NCI-H1694 (cell line): ENCODE data around the gene HOXB4.

Source experiments
- DNase-seq: peaks from one replicate; lab custom pipeline; 2025; lab: John Stamatoyannopoulos, UW

HOXB4 gene

GRCh38 chr17:48615047-48615962, 37.2 kb upstream of the HOXB4 start, which contains the start of gene HOXB8:
HOXB8 (minus strand) TSS chr17:48615292; CDS start chr17:48614704, 588 bp downstream.
- no peak for DNase-seq

DNA sequence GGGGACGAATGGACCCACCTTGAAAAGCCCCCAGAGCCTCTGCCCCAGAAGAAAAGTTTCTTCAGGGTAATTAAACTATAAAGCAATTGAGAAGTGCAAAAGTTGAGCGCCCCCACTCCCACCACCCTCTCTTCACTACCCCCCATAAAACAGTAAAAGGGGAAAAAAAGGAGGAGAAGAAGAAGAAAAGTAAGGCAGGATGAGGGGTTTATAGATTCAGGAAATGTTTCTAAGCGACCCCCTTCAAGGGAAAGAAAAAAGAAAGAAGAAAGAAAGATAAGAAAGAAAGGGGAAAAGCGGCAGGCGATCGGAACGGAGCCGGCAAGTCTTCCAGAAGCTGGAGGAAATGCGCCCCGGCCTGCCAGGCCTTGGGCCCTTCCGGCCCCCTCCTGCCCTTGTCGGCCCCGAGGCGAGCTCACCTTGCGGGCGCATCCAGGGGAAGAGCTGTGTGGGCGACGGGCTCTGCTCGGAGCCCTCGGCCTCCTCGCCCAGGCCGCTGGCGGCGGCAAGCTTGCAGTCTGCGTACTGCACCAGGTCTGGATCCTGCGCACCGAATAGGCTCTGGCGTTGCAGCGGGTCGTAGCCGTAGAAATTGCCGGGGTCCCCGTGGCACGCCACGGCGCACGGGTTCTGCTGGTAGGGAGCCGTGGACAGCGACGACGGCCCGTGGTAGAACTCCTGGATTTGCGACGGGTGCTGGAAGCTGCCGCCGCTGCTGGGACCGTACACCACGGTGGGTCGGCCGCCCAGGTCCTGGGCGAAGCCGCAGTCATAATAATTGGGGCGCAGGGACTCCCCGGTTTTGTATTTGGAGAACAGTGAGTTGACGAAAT, 35.9 kb upstream of the HOXB4 start:
- DNase-seq, result no peak

DNA sequence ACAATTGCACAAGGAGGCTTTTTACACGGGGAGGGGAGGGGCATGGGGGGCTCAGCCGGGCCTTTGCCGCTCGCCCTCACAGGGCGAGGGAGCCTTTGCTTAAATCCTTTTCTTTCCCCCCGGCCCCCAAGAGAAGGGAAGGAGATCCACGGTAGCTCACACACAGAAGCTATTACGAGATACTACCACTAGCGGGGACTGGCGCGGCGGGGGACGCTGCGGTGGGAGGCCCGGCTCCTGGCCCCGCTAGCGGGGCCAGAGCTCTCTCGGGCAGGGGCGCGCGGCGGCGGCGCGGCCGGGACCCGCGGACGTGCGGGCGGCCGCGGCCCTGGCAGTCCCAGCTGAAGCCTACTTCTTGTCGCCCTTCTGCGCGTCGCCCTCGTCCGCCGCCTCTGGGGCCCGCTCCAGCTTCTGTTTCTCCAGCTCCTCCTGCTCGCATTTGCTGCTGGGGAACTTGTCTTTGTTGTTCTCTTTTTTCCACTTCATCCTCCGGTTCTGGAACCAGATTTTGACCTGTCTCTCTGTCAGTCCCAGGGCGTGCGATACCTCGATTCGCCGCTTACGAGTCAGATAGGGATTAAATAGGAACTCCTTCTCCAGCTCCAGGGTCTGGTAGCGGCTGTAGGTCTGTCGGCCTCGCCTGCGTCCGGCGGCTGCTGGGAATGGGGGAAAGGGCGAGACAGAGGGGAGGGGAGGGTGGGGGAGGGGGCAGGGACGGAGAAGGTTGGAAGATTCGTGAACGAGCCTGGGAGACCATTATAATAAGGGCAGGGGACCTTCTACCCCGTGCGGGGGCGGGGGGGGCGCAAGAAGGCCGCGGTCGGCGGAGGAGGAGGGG, 34.9 kb upstream of the HOXB4 start:
- DNase-seq, result peak; percentile 30

GRCh38 chr17:48612456-48612853, 34.3 kb upstream of the HOXB4 start:
- DNase-seq, result no peak

GRCh38 chr17:48611681-48612455, 33.7 kb upstream of the HOXB4 start:
- peak; percentile 41 for DNase-seq

- DNase-seq, result no peak
Observed at GRCh38 chr17:48611213-48611612, 33.1 kb upstream of the HOXB4 start.

- DNase-seq, result peak; percentile 35
Observed at GRCh38 chr17:48610282-48611211, 32.4 kb upstream of the HOXB4 start, which contains the start of gene HOXB7. HOXB7 (minus strand) TSS chr17:48611017; CDS start chr17:48610918, 99 bp downstream.

- DNase-seq, result no peak
Observed at GRCh38 chr17:48609759-48610281, 31.7 kb upstream of the HOXB4 start.

- DNase-seq, result no peak
Observed at GRCh38 chr17:48609033-48609432, 30.9 kb upstream of the HOXB4 start.

DNA sequence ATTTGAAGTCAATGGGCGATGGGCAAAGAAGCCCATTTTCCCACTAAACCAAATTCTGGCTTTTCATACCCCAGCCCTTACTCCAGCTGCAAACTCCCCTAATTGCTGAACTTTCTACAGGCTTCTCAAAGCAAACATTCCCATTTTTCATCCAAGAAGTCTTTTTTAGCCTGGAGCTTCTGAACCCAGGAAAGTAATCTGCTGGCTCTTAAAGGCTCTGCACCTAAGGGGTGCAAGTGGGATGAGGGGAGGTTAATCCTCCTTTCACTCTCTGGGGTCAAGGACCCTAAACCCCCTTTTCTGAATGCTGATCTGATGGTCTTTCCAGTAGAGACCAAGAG, 30.3 kb upstream of the HOXB4 start:
- DNase-seq, result no peak

GRCh38 chr17:48606892-48607614, 28.9 kb upstream of the HOXB4 start:
- no peak for DNase-seq

DNA sequence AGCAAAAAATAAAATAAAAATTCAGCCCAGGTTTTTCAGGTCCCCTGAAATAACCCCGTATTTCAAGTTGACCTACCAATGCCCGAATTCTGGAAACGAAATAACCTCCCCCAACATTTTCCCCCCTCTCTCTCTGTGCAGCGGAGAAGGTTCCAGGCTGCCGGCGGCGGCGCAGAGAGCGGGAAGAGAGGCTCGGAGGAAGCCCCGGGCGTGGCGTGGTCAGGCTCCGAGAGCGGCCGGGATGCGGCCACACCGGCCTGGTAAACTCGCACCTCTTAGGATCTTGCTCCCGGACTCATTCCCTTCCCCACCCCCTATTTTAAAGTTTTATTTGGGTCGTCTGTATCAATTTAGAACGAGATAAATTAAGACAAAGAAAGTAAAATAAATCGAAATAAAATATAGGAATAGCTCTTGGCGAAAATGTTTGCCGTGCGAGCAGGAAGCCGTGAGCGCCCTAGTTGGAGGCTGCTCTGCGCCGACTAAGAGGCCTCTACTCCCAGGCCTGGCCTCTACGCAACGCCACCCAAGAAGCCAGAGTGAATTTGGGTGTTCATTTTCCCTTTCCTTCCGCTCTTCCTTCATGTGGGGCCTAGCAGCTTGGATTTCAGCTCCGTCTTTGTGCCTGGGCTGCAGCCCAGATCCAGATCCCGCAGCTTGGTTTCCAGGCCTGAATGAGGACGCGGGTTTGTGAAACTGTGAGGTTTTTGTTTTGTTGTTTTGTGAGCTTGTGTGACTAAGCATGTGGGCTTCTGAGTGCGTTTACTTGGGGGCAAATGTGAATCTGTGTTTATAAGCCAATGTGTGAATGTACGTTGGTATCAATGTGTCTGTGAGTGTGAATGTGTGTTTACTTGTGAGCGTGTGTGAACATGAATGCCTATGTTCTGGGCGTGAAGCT, 28.1 kb upstream of the HOXB4 start:
- no peak for DNase-seq

DNA sequence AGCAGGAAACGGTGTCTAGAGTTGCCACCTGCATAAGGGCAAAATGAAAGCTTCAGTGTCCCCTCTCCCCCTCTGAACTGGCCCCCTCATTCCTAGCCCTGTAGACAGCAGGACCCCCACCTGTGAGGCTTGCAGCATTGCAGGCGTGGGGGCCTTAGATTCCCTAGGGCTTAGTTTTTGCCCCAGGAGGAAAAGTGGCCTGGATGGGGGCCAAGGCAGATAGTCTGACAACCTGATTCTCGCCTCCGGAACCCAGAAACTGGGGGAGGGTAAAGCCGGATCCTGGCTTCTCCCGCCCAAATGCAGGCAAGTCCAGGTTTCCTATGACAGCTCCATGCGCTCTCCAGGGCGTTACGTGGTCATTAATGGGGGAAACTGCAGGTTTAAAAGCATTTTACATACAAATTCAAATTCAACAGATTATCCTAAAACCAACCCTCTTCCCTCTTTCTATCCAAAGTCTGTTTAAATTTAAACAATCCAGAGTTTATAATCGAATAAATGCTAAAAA, 27.3 kb upstream of the HOXB4 start:
- no peak for DNase-seq

GRCh38 chr17:48604770-48605329, 26.7 kb upstream of the HOXB4 start, which contains the start of gene HOXB6:
HOXB6 (minus strand) TSS chr17:48604986; CDS start chr17:48598150, 6,836 bp downstream.
- DNase-seq, result no peak

DNA sequence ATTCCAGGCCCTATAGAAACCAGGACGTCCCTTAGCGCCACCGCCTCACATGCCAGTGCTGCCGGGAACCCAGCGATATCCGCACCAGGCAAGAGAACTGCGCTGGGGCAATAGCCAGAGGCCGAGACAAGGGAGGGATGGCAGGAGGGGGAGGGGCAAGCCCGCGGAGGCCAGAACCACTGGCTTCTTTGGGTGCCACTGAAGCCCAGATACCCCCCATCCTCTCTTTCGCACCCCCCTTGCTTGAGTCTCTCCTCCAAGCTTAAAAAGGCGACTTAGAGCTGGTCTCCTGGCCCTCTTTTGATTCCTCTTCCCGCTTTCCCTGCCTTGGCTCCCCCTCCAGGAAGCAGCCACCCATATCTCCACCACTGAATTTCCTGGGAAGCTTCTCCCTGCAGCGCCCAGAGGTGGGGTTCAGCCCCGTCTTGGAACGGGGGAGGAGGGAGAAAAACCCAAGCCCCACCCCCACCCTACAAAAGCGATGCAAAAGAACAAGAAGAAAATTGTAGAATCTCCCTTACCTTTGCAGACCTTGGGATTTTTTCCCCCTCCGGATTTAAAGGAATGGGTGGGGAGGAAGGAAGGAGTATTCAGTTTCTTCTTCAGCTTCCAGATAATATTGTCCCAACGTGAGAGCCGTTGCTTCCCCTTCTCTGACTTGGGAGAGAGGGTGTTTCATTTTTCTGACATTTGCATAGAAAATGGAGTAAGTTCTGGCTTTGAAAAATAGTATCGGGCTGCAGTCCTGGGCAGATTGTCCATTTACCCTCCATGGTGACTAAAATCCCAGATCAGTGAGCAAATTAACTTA, 26.0 kb upstream of the HOXB4 start:
- no peak for DNase-seq
